GM12878 (cell line): ENCODE data around the gene OR1L8. TPM values are rescaled to one million over a fixed set of nuclear protein-coding genes. Genes with fewer than 3 reads are reported as not detected.

Experiments used
- ATAC-seq: fragments of 200-7000 bp; cut with Tn5 transposase; 3 replicates; pipeline ENCODE4 v1.9.1; 2020; ENCODE audit warnings: mild to moderate bottlenecking, moderate library complexity
- BruUV-seq: library from RNA; stranded (reverse); fragments of 400-500 nt; replicated peaks from 2 replicates; lab custom pipeline; 2021; lab: Mats Ljungman, UMichigan
- CTCF ChIA-PET: fragments of 300-600 bp; sonication (Branson Sonifier 250); formaldehyde crosslinking; extraction: SDS; loops from one replicate; lab custom pipeline; 2021; ENCODE audit warnings: inconsistent platforms; lab: Yijun Ruan, JAX
- POLR2A ChIA-PET: fragments of 350-600 bp; formaldehyde crosslinking; extraction: SDS; loops from one replicate; lab custom pipeline; 2021; ENCODE audit warnings: inconsistent platforms; lab: Charles Lee
- RAD21 ChIA-PET: fragments of 300-600 bp; sonication (Branson Sonifier 250); formaldehyde crosslinking; loops from one replicate; lab custom pipeline; 2023; ENCODE audit warnings: antibody characterized with exemption; ENCODE audit not compliant: unreplicated experiment; lab: Charles Lee
- SMC1A ChIA-PET: fragments of 300-600 bp; sonication (Branson Sonifier 250); formaldehyde crosslinking; loops from one replicate; lab custom pipeline; 2023; ENCODE audit not compliant: unreplicated experiment, uncharacterized antibody; lab: Charles Lee
- DNase-seq: peaks from one replicate; pipeline ENCODE4 v3.0.0-alpha.2; 2011; ENCODE audit warnings: low read depth, low spot score
- FAIRE-seq: peaks from 3 replicates; lab custom pipeline; 2011; peaks lifted over from hg19 to GRCh38; lab: Jason Lieb, UNC
- H2AFZ ChIP-seq: 2 replicates; pipeline ENCODE4 v1.6.0; 2011; ENCODE audit warnings: low read depth, low read length, control low read depth; ENCODE audit not compliant: control insufficient read depth
- H3K27ac ChIP-seq: 2 replicates; pipeline ENCODE4 v1.5.1; 2011; ENCODE audit warnings: control low read depth; ENCODE audit not compliant: control insufficient read depth, insufficient read depth
- H3K27me3 ChIP-seq, 2 experiments: replicated peaks in 1 of 2; 2 replicates each; pipeline versions ENCODE4 v1.6.0 to v1.6.1; 2011; ENCODE audit warnings: low read length in 1 of 2; ENCODE audit not compliant: control insufficient read depth in 2 of 2, insufficient read depth in 2 of 2
- H3K36me3 ChIP-seq, 2 experiments: 2 replicates each; pipeline ENCODE4 v1.5.1; 2011; ENCODE audit warnings: low read length in 1 of 2; ENCODE audit not compliant: control insufficient read depth in 2 of 2, insufficient read depth in 2 of 2
- H3K4me1 ChIP-seq: 2 replicates; pipeline ENCODE4 v1.6.1; 2011; ENCODE audit warnings: mild to moderate bottlenecking, low read length, moderate library complexity, mixed read lengths; ENCODE audit not compliant: control insufficient read depth, insufficient read depth
- H3K4me2 ChIP-seq: 2 replicates; pipeline ENCODE4 v1.6.0; 2011; ENCODE audit warnings: control low read depth; ENCODE audit not compliant: control insufficient read depth, insufficient read depth
- H3K4me3 ChIP-seq: fragments of 200-600 bp; sonication (generic); 2 replicates; pipeline ENCODE4 v1.5.1; 2016
- H3K79me2 ChIP-seq: 2 replicates; pipeline ENCODE4 v1.6.0; 2011; ENCODE audit warnings: low read length; ENCODE audit not compliant: control insufficient read depth, insufficient read depth
- H3K9ac ChIP-seq: 2 replicates; pipeline ENCODE4 v1.8.0; 2011; ENCODE audit warnings: low read length, control low read depth, mixed read lengths; ENCODE audit not compliant: control insufficient read depth, insufficient read depth
- H3K9me3 ChIP-seq: replicated peaks from 3 replicates; pipeline ENCODE4 v1.5.1; 2011; ENCODE audit warnings: mild to moderate bottlenecking, low read length; ENCODE audit not compliant: control insufficient read depth, insufficient read depth
- H4K20me1 ChIP-seq: 2 replicates; pipeline ENCODE4 v1.6.0; 2011; ENCODE audit not compliant: control insufficient read depth, insufficient read depth
- BMI1 ChIP-seq: fragments of 450-650 bp; IDR thresholded peaks from 2 replicates; pipeline ENCODE4 v1.6.1; 2016; ENCODE audit warnings: mild to moderate bottlenecking, moderate library complexity, borderline replicate concordance
- DPF2 ChIP-seq: fragments of 450-650 bp; IDR thresholded peaks from 2 replicates; pipeline ENCODE4 v1.6.1; 2017; ENCODE audit warnings: mild to moderate bottlenecking
- NBN ChIP-seq: fragments of 450-650 bp; IDR thresholded peaks from 2 replicates; pipeline ENCODE4 v1.6.1; 2016
- NFYB ChIP-seq: IDR thresholded peaks from 2 replicates; pipeline ENCODE4 v1.6.1; 2011; ENCODE audit warnings: low read depth, mild to moderate bottlenecking, low read length, improper control_type of control experiment, moderate library complexity; ENCODE audit not compliant: insufficient read depth
- NR2C1 ChIP-seq: fragments of 450-650 bp; IDR thresholded peaks from 2 replicates; pipeline ENCODE4 v1.6.1; 2017; ENCODE audit warnings: antibody characterized with exemption, mild to moderate bottlenecking, moderate library complexity
- POLR2AphosphoS2 ChIP-seq: IDR thresholded peaks from 2 replicates; pipeline ENCODE4 v1.6.1; 2011; ENCODE audit warnings: low read depth, mild to moderate bottlenecking, low read length, improper control_type of control experiment, moderate library complexity
- SIX5 ChIP-seq: IDR thresholded peaks from 2 replicates; pipeline ENCODE4 v1.6.1; 2011; ENCODE audit warnings: mild to moderate bottlenecking, low read depth, low read length, moderate library complexity; ENCODE audit not compliant: severe bottlenecking
- SMC3 ChIP-seq: IDR thresholded peaks from 2 replicates; pipeline ENCODE4 v1.6.1; 2011; ENCODE audit warnings: low read length, improper control_type of control experiment, borderline replicate concordance
- SUPT20H ChIP-seq: IDR thresholded peaks from 2 replicates; pipeline ENCODE4 v1.6.1; 2011; ENCODE audit warnings: low read depth, mild to moderate bottlenecking, low read length, moderate library complexity, borderline replicate concordance; ENCODE audit not compliant: control insufficient read depth
- YBX1 ChIP-seq: fragments of 450-650 bp; IDR thresholded peaks from 2 replicates; pipeline ENCODE4 v1.6.1; 2016; ENCODE audit warnings: antibody characterized with exemption
- ZNF622 ChIP-seq: fragments of 450-650 bp; IDR thresholded peaks from 2 replicates; pipeline ENCODE4 v1.6.1; 2017; ENCODE audit warnings: mild to moderate bottlenecking, inconsistent platforms
- WGBS: methylation state at CpG from one replicate; pipeline ENCODE4 v1.1.6; 2016; ENCODE audit warnings: low lambda C conversion rate; ENCODE audit not compliant: insufficient replicate concordance, insufficient coverage; ENCODE audit errors: missing lambda C conversion rate; 5-methylcytosine and 5-hydroxymethylcytosine counted together
- in situ Hi-C: fragments of 300-500 bp; cut with MboI; formaldehyde crosslinking; loops from 9 replicates; pipeline ENCODE4 v1.14.3; 2018; ENCODE audit warnings: mixed read lengths
- intact Hi-C: fragments of 100-400 bp; cut with micrococcal nuclease; formaldehyde crosslinking; loops from one replicate; pipeline ENCODE4 v1.14.2; 2022; ENCODE audit not compliant: unreplicated experiment
- polyA plus RNA-seq, 11 experiments: library from polyadenylated mRNA; depleted of rRNA in 4 of 11; unstranded in 6 of 11; stranded (reverse) in 5 of 11; fragments of >200 nt; fragmentation: Nextera tagmentation in 4 of 11; fragmentation: Illumina TruSeq in 1 of 11; extraction: Ambion mirVana in 4 of 11; extraction: Trizol in 1 of 11; gene quantifications; 1 replicate in 1 of 11; 2 replicates in 10 of 11; pipeline versions ENCODE4 v1.2.1 to v1.2.3, GENCODE V29; 2011 to 2016; ENCODE audit warnings: inconsistent platforms in 2 of 11, missing spikeins in 2 of 11, low read depth in 1 of 11
- total RNA-seq, 4 experiments: library from RNA; depleted of rRNA in 3 of 4; stranded (reverse); fragments of >200 nt in 3 of 4; fragmentation: Illumina TruSeq in 1 of 4; extraction: Trizol in 1 of 4; gene quantifications; 2 replicates each; pipeline versions ENCODE4 v1.2.1 to v1.2.3, GENCODE V29; 2013 to 2021
- TF ChIP-seq, protein P1 (sequence below): fragments of 450-650 bp; IDR thresholded peaks from 2 replicates; pipeline ENCODE4 v1.6.1; 2017; ENCODE audit warnings: low read depth, mild to moderate bottlenecking, moderate library complexity
- TF ChIP-seq, protein P2 (sequence below): IDR thresholded peaks from 2 replicates; pipeline ENCODE4 v1.6.1; 2012; ENCODE audit warnings: low read depth, low read length, improper control_type of control experiment
- TF ChIP-seq, protein P3 (sequence below): fragments of 450-650 bp; IDR thresholded peaks from 2 replicates; pipeline ENCODE4 v1.6.1; 2017; ENCODE audit warnings: mild to moderate bottlenecking
- TF ChIP-seq, protein P4 (sequence below): fragments of 450-650 bp; IDR thresholded peaks from 2 replicates; pipeline ENCODE4 v1.6.1; 2016; ENCODE audit warnings: mild to moderate bottlenecking
- TF ChIP-seq, protein P5 (sequence below): fragments of 450-650 bp; IDR thresholded peaks from 2 replicates; pipeline ENCODE4 v1.6.1; 2018; ENCODE audit warnings: borderline replicate concordance, mild to moderate bottlenecking; ENCODE audit not compliant: partially characterized antibody

OR1L8 gene
- total and polyA plus RNA-seq, 10 of the 15 experiments (the other 5 are each of a cell fraction or from before 2014, with no cell fraction given), result not detected

DNA sequence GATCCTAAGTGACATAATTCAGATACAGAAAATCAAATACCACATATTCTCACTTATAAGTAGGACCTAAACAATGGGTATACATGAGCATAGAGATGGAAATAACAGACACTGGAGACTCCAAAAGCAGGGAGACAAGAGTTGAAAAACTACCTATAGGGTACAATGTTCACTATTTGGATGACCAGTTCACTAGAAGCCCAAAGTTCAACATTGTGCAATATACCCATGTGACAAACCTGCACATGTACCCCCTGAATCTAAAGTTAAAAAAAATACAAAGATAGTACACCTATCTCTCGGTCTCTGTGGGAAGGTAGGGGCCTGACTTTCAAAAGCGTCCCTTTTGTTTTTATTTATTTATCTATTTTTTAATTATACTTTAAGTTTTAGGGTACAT is 44.4 kb downstream of the OR1L8 start:
- ChIA-PET SMC1A (no interaction called here), CTCF (no interaction called here)

More for the DNA sequence above, 44.4 kb downstream of the OR1L8 start:
- in situ Hi-C loops (no loop called here), intact Hi-C loops (no loop called here)
- Histone ChIP-seq H3K27me3 (no peaks in the 10 kb centered on the region), H3K79me2 (no peaks in the 10 kb centered on the region), H4K20me1 (no peaks in the 10 kb centered on the region), H3K36me3 (no peaks in the 10 kb centered on the region), H3K4me1 (no peaks in the 10 kb centered on the region), H2AFZ (no peak overlapping the region), H3K9me3 (no peaks in the 10 kb centered on the region), H3K4me3 (no peak overlapping the region), H3K9ac (no peak overlapping the region), H3K4me2 (no peak overlapping the region), H3K27ac (no peak overlapping the region)
- no TSS peak for BruUV-seq
- 48% methylated on average over 2 of the region's 2 CpGs for WGBS
- ATAC-seq (no peak), DNase-seq (no peak), FAIRE-seq (no peak)
- TF ChIP-seq, protein P1, sequence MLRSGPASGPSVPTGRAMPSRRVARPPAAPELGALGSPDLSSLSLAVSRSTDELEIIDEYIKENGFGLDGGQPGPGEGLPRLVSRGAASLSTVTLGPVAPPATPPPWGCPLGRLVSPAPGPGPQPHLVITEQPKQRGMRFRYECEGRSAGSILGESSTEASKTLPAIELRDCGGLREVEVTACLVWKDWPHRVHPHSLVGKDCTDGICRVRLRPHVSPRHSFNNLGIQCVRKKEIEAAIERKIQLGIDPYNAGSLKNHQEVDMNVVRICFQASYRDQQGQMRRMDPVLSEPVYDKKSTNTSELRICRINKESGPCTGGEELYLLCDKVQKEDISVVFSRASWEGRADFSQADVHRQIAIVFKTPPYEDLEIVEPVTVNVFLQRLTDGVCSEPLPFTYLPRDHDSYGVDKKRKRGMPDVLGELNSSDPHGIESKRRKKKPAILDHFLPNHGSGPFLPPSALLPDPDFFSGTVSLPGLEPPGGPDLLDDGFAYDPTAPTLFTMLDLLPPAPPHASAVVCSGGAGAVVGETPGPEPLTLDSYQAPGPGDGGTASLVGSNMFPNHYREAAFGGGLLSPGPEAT, result no peak
- no peak for TF ChIP-seq NFYB
- TF ChIP-seq, protein P2, sequence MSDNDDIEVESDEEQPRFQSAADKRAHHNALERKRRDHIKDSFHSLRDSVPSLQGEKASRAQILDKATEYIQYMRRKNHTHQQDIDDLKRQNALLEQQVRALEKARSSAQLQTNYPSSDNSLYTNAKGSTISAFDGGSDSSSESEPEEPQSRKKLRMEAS, result no peak
- no peak for TF ChIP-seq ZNF622
- no peak for TF ChIP-seq SUPT20H
- TF ChIP-seq, protein P3, sequence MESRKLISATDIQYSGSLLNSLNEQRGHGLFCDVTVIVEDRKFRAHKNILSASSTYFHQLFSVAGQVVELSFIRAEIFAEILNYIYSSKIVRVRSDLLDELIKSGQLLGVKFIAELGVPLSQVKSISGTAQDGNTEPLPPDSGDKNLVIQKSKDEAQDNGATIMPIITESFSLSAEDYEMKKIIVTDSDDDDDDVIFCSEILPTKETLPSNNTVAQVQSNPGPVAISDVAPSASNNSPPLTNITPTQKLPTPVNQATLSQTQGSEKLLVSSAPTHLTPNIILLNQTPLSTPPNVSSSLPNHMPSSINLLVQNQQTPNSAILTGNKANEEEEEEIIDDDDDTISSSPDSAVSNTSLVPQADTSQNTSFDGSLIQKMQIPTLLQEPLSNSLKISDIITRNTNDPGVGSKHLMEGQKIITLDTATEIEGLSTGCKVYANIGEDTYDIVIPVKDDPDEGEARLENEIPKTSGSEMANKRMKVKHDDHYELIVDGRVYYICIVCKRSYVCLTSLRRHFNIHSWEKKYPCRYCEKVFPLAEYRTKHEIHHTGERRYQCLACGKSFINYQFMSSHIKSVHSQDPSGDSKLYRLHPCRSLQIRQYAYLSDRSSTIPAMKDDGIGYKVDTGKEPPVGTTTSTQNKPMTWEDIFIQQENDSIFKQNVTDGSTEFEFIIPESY, result no peak
- TF ChIP-seq, protein P4, sequence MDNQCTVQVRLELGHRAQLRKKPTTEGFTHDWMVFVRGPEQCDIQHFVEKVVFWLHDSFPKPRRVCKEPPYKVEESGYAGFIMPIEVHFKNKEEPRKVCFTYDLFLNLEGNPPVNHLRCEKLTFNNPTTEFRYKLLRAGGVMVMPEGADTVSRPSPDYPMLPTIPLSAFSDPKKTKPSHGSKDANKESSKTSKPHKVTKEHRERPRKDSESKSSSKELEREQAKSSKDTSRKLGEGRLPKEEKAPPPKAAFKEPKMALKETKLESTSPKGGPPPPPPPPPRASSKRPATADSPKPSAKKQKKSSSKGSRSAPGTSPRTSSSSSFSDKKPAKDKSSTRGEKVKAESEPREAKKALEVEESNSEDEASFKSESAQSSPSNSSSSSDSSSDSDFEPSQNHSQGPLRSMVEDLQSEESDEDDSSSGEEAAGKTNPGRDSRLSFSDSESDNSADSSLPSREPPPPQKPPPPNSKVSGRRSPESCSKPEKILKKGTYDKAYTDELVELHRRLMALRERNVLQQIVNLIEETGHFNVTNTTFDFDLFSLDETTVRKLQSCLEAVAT, result no peak
- TF ChIP-seq BMI1, result no peak
- no peak for TF ChIP-seq POLR2AphosphoS2
- no peak for TF ChIP-seq DPF2
- TF ChIP-seq, protein P5, sequence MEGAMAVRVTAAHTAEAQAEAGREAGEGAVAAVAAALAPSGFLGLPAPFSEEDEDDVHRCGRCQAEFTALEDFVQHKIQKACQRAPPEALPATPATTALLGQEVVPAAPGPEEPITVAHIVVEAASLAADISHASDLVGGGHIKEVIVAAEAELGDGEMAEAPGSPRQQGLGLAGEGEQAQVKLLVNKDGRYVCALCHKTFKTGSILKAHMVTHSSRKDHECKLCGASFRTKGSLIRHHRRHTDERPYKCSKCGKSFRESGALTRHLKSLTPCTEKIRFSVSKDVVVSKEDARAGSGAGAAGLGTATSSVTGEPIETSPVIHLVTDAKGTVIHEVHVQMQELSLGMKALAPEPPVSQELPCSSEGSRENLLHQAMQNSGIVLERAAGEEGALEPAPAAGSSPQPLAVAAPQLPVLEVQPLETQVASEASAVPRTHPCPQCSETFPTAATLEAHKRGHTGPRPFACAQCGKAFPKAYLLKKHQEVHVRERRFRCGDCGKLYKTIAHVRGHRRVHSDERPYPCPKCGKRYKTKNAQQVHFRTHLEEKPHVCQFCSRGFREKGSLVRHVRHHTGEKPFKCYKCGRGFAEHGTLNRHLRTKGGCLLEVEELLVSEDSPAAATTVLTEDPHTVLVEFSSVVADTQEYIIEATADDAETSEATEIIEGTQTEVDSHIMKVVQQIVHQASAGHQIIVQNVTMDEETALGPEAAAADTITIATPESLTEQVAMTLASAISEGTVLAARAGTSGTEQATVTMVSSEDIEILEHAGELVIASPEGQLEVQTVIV, result no peak
- TF ChIP-seq YBX1, result no peak
- no peak for TF ChIP-seq SIX5
- no peak for TF ChIP-seq NR2C1
- no peak for TF ChIP-seq SMC3
- TF ChIP-seq NBN, result no peak
- POLR2A ChIA-PET, result no interaction called here
- RAD21 ChIA-PET, result no interaction called here
